ENCODE results near the gene LRRFIP1.
A peak's percentile ranks its signal among the peaks of the same experiment; 100 is the strongest.

LRRFIP1 gene

DNA sequence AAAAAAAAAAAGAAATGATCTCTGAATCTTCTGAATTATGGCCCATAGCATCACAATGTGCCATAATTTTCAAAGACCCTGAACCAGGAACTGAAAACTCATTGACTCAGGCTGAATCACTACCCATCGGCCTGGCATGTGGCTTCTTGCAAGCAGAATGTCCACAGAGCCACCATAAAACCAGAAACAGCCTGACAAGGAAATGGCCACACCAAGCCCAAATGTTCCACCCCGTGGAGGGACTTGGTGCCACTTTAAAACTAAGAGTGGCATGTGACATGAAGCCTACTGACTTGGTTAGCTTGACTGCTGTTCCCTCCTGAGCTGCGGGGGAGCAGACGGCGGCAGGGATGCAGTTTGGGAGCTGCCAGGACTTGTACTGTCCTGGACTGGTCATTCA lies 100.0 kb downstream of the LRRFIP1 start:
- Histone ChIP-seq H3K4me3 (ENCODE audit: low read depth in 1 of 2, low read length in 2 of 2) (no peak overlapping the region), H3K36me3 (ENCODE audit: insufficient read depth, low read length) (peaks cover 22% of the 10 kb centered on the region; the same call in 1 of the 2 replicates), H3K27ac (ENCODE audit: low read length) (peak overlapping the region; percentile 15; the same call in 1 of the 2 replicates), H2AFZ (ENCODE audit: low read depth, low read length) (no peak overlapping the region), H4K20me1 (ENCODE audit: insufficient read depth, low read length) (peaks cover 45% of the 10 kb centered on the region), H3K4me1 (ENCODE audit: insufficient read depth, low read length) (0 out of 2 replicates have a peak, but pooled peaks cover 3% of the 10 kb centered on the region), H3K9ac (ENCODE audit: low read depth, low read length) (no peak overlapping the region), H3K4me2 (ENCODE audit: insufficient read depth, low read length) (no peak overlapping the region), H3K27me3 (ENCODE audit: insufficient read depth, low read length, poor library complexity) (no peaks in the 10 kb centered on the region), H3K79me2 (ENCODE audit: insufficient read depth, low read length) (peaks cover 59% of the 10 kb centered on the region), H3K9me3 (ENCODE audit: insufficient read depth, low read length, severe bottlenecking) (no peaks in the 10 kb centered on the region)
- DNase-seq (no peak), ATAC-seq (ENCODE audit: insufficient read depth, low read depth) (no peak)
- no peak for TF ChIP-seq EZH2 (IDR thresholded peaks at IDR 0.05; ENCODE audit: borderline replicate concordance, low read depth, low read length, severe bottlenecking)
- TF ChIP-seq, protein P1, sequence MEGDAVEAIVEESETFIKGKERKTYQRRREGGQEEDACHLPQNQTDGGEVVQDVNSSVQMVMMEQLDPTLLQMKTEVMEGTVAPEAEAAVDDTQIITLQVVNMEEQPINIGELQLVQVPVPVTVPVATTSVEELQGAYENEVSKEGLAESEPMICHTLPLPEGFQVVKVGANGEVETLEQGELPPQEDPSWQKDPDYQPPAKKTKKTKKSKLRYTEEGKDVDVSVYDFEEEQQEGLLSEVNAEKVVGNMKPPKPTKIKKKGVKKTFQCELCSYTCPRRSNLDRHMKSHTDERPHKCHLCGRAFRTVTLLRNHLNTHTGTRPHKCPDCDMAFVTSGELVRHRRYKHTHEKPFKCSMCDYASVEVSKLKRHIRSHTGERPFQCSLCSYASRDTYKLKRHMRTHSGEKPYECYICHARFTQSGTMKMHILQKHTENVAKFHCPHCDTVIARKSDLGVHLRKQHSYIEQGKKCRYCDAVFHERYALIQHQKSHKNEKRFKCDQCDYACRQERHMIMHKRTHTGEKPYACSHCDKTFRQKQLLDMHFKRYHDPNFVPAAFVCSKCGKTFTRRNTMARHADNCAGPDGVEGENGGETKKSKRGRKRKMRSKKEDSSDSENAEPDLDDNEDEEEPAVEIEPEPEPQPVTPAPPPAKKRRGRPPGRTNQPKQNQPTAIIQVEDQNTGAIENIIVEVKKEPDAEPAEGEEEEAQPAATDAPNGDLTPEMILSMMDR (IDR thresholded peaks at IDR 0.05; ENCODE audit: borderline replicate concordance, extremely low read depth, low read length, poor library complexity, severe bottlenecking) = no peak

DNA sequence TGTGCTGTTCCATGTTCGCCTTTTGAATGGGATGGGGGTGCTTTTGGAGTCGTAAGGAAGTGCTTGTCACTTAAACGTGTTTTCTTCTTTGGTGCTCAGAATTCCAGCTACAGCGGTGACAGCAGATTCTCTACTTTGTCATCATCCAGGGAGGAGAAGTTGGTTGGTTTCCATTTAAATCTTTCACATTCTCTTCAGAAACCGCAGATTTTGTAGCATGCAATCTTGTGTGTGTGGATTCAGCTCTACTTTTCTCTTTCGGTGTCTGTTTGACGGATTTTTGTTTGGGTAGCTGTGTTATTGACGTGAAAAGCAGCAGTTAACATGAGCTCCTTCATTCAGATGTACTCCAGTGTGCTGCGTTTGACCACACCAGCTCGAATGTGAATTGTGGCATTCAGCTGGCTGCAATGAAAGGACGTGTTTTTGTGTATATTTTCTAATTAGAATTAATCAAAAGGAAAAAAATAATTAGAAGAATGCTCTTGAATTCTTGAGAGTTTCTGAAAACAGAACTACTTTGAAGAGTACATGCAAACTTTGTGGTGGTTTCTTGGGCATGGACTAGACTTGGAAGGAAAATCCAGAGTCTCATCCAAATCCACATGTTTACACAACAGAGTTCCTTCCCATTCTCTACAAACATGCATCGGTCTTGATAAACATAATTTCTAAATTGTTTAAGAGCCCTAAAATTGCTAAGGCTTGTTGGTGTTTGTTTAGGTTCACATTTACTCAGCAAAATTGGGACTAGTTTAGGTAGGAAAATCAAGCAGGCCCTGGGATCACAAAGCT lies 102.5 kb downstream of the LRRFIP1 start:
- H3K27me3 ChIP-seq (ENCODE audit: insufficient read depth, low read length, poor library complexity) = no peaks in the 10 kb centered on the region
- ATAC-seq (ENCODE audit: insufficient read depth, low read depth) (no peak), DNase-seq (no peak)
- H4K20me1 ChIP-seq (ENCODE audit: insufficient read depth, low read length) = peaks cover 49% of the 10 kb centered on the region
- H3K4me1 ChIP-seq (ENCODE audit: insufficient read depth, low read length) = no peaks in the 10 kb centered on the region
- no peak overlapping the region for H3K9ac ChIP-seq (ENCODE audit: low read depth, low read length)
- no peak overlapping the region for H3K4me2 ChIP-seq (ENCODE audit: insufficient read depth, low read length)
- H3K79me2 ChIP-seq (ENCODE audit: insufficient read depth, low read length) = peaks cover 67% of the 10 kb centered on the region
- peaks cover 25% of the 10 kb centered on the region for H3K36me3 ChIP-seq (ENCODE audit: insufficient read depth, low read length)
- no peaks in the 10 kb centered on the region for H3K9me3 ChIP-seq (ENCODE audit: insufficient read depth, low read length, severe bottlenecking)
- no peak overlapping the region for H3K27ac ChIP-seq (ENCODE audit: low read length)
- TF ChIP-seq, protein P1 (IDR thresholded peaks at IDR 0.05; ENCODE audit: borderline replicate concordance, extremely low read depth, low read length, poor library complexity, severe bottlenecking) = no peak
- TF ChIP-seq EZH2 (IDR thresholded peaks at IDR 0.05; ENCODE audit: borderline replicate concordance, low read depth, low read length, severe bottlenecking) = no peak
- no peak overlapping the region for H2AFZ ChIP-seq (ENCODE audit: low read depth, low read length)
- H3K4me3 ChIP-seq (ENCODE audit: low read depth in 1 of 2, low read length in 2 of 2) = no peak overlapping the region

DNA sequence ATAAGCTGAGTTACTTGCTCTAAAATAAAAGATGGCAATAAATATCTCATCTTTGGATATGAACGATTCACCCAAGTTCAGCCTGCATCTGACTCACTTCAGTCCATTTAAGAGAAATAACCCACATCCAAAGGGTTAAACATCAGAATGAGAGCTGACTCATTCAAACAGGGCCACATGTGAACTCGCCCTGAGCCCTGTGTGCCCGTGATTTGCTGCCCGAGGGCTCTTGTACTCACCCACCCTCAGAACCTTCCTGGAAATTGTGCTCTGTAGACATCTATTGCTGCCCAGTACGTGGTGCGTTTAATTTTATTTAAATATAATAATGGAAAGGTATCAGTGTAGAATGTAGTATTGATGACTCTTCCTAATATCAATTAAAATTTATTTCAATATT lies 104.3 kb downstream of the LRRFIP1 start:
- no peak overlapping the region for H3K4me2 ChIP-seq (ENCODE audit: insufficient read depth, low read length)
- H3K9me3 ChIP-seq (ENCODE audit: insufficient read depth, low read length, severe bottlenecking) = no peaks in the 10 kb centered on the region
- peaks cover 46% of the 10 kb centered on the region for H4K20me1 ChIP-seq (ENCODE audit: insufficient read depth, low read length)
- H3K79me2 ChIP-seq (ENCODE audit: insufficient read depth, low read length) = peaks cover 59% of the 10 kb centered on the region
- no peaks in the 10 kb centered on the region for H3K27me3 ChIP-seq (ENCODE audit: insufficient read depth, low read length, poor library complexity)
- no peaks in the 10 kb centered on the region for H3K4me1 ChIP-seq (ENCODE audit: insufficient read depth, low read length)
- no peak overlapping the region for H3K27ac ChIP-seq (ENCODE audit: low read length)
- no peak for TF ChIP-seq EZH2 (IDR thresholded peaks at IDR 0.05; ENCODE audit: borderline replicate concordance, low read depth, low read length, severe bottlenecking)
- TF ChIP-seq, protein P1 (IDR thresholded peaks at IDR 0.05; ENCODE audit: borderline replicate concordance, extremely low read depth, low read length, poor library complexity, severe bottlenecking) = no peak
- H3K4me3 ChIP-seq (ENCODE audit: low read depth in 1 of 2, low read length in 2 of 2) = no peak overlapping the region
- DNase-seq (no peak), ATAC-seq (ENCODE audit: insufficient read depth, low read depth) (no peak)
- no peak overlapping the region for H3K9ac ChIP-seq (ENCODE audit: low read depth, low read length)
- no peak overlapping the region for H2AFZ ChIP-seq (ENCODE audit: low read depth, low read length)
- peaks cover 29% of the 10 kb centered on the region for H3K36me3 ChIP-seq (ENCODE audit: insufficient read depth, low read length)
